Activated CD4-positive, alpha-beta T cell treated with anti-CD3 and anti-CD28 coated beads, Interleukin-2, amount 50 U/mL, for 48 hours (primary cell): Measurements from ENCODE around the gene FSIP1.
A peak's percentile ranks its signal among the peaks of the same experiment; 100 is the strongest.
"Not testable (repeated sequence)": the region's sequence is repeated elsewhere in the genome, so short reads cannot be mapped to it uniquely, and the experiment has no call there.

Source experiments
- DNase-seq, 2 experiments: peaks; one replicate each; pipeline ENCODE4 v3.0.0-alpha.2; 2020

Gene FSIP1

GRCh38 chr15:39782441-39783138, at the start of gene FSIP1:
Gene FSIP1, minus strand, starts transcription at chr15:39782841. Its CDS starts 6,317 bp downstream, at chr15:39776524.
- peak; percentile 95 to 96 for DNase-seq

- DNase-seq, result no peak
These were observed 47.5 kb upstream of the FSIP1 start for GRCh38 chr15:39830166-39830565.

- DNase-seq, result no peak
These were observed 45.8 kb upstream of the FSIP1 start for GRCh38 chr15:39828374-39828931.

GRCh38 chr15:39826975-39827374, 44.3 kb upstream of the FSIP1 start:
- DNase-seq, result no peak

GRCh38 chr15:39823634-39824033, 41.0 kb upstream of the FSIP1 start:
- DNase-seq, result no peak

GRCh38 chr15:39820050-39820602, 37.5 kb upstream of the FSIP1 start:
- no peak for DNase-seq

- no peak for DNase-seq
These were observed 36.9 kb upstream of the FSIP1 start for GRCh38 chr15:39819533-39819932.

GRCh38 chr15:39817892-39818291, 35.3 kb upstream of the FSIP1 start:
- DNase-seq, result no peak

- DNase-seq, result no peak
These were observed 31.8 kb upstream of the FSIP1 start for GRCh38 chr15:39814489-39814888.

GRCh38 chr15:39812651-39813050, 30.0 kb upstream of the FSIP1 start:
- DNase-seq, result not testable (repeated sequence)

GRCh38 chr15:39808909-39809308, 26.3 kb upstream of the FSIP1 start:
- DNase-seq, result no peak

GRCh38 chr15:39807791-39808190, 25.1 kb upstream of the FSIP1 start:
- DNase-seq, result no peak

- DNase-seq, result no peak
These were observed 21.4 kb upstream of the FSIP1 start for GRCh38 chr15:39804026-39804425.

GRCh38 chr15:39803016-39803415, 20.4 kb upstream of the FSIP1 start:
- no peak for DNase-seq

GRCh38 chr15:39801641-39802309, 19.1 kb upstream of the FSIP1 start:
- peak in 1 of 2 experiments; percentile 23 for DNase-seq

- DNase-seq, result no peak
These were observed 16.9 kb upstream of the FSIP1 start for GRCh38 chr15:39799552-39800011.

- no peak for DNase-seq
These were observed 15.7 kb upstream of the FSIP1 start for GRCh38 chr15:39798382-39798781.

- DNase-seq, result no peak
These were observed 14.8 kb upstream of the FSIP1 start for GRCh38 chr15:39797407-39797806.

GRCh38 chr15:39796601-39797000, 14.0 kb upstream of the FSIP1 start:
- no peak for DNase-seq

GRCh38 chr15:39795486-39795885, 12.8 kb upstream of the FSIP1 start:
- no peak for DNase-seq

- DNase-seq, result no peak
These were observed 12.3 kb upstream of the FSIP1 start for GRCh38 chr15:39794954-39795353.

- no peak for DNase-seq
These were observed 11.3 kb upstream of the FSIP1 start for GRCh38 chr15:39793923-39794322.

- no peak for DNase-seq
These were observed 10.2 kb upstream of the FSIP1 start for GRCh38 chr15:39792844-39793335.
